CD4-positive, alpha-beta T cell (primary cell): ENCODE data around the gene CRKL. TPM values are rescaled to one million over a fixed set of nuclear protein-coding genes. Genes with fewer than 3 reads are reported as not detected.

Source experiments
- ATAC-seq: fragments of 200-7000 bp; cut with Tn5 transposase; one replicate; pipeline ENCODE4 v1.10.0; 2022; ENCODE audit warnings: mild to moderate bottlenecking; ENCODE audit not compliant: poor library complexity
- CTCF ChIA-PET: fragments of 350-600 bp; sonication (Branson Sonifier 250); formaldehyde crosslinking; loops from one replicate; lab custom pipeline; 2021; ENCODE audit warnings: antibody characterized with exemption, inconsistent platforms; lab: Charles Lee
- POLR2A ChIA-PET: fragments of 350-600 bp; sonication (Branson Sonifier 250); formaldehyde crosslinking; loops from one replicate; lab custom pipeline; 2021; ENCODE audit warnings: antibody characterized with exemption, inconsistent platforms; lab: Charles Lee
- DNase-seq, 14 experiments: peaks; one replicate each; pipeline ENCODE4 v3.0.0-alpha.2; 2013 to 2020; ENCODE audit warnings: mixed read lengths in 2 of 14
- H3K27ac ChIP-seq, 2 donors: one replicate each; pipeline versions ENCODE4 v1.5.1 to v1.7.0; 2013; ENCODE audit warnings: low read length in 2 of 2, low read depth in 1 of 2, mild to moderate bottlenecking in 1 of 2
- H3K27me3 ChIP-seq, 2 experiments: 1 replicate in 1 of 2; 2 replicates in 1 of 2; pipeline versions ENCODE4 v1.6.1 to v1.7.0; 2013; ENCODE audit warnings: low read length in 2 of 2, control low read depth in 1 of 2, mild to moderate bottlenecking in 1 of 2, moderate library complexity in 1 of 2; ENCODE audit not compliant: insufficient read depth in 2 of 2, control insufficient read depth in 1 of 2
- H3K36me3 ChIP-seq: one replicate; pipeline ENCODE4 v1.6.1; 2013; ENCODE audit warnings: low read length, control low read depth; ENCODE audit not compliant: insufficient read depth
- H3K4me1 ChIP-seq: one replicate; pipeline ENCODE4 v1.6.1; 2013; ENCODE audit warnings: low read length, control low read depth; ENCODE audit not compliant: insufficient read depth
- H3K4me3 ChIP-seq: one replicate; pipeline ENCODE4 v1.5.1; 2013; ENCODE audit warnings: mild to moderate bottlenecking, low read length, moderate library complexity
- H3K9me3 ChIP-seq, 2 experiments: 1 replicate in 1 of 2; 2 replicates in 1 of 2; pipeline versions ENCODE4 v1.6.1 to v1.7.0; 2013; ENCODE audit warnings: low read length in 2 of 2, mild to moderate bottlenecking in 2 of 2, control low read depth in 1 of 2, moderate library complexity in 1 of 2; ENCODE audit not compliant: control insufficient read depth in 1 of 2, insufficient read depth in 1 of 2
- H3K27ac Mint-ChIP-seq: one replicate; pipeline ENCODE4 v1.8.0; 2020; ENCODE audit warnings: mixed read lengths
- H3K27me3 Mint-ChIP-seq: one replicate; pipeline ENCODE4 v1.8.0; 2021; ENCODE audit warnings: mixed read lengths
- H3K36me3 Mint-ChIP-seq: one replicate; pipeline ENCODE4 v1.8.0; 2021; ENCODE audit warnings: low read depth, mixed read lengths
- H3K4me1 Mint-ChIP-seq: one replicate; pipeline ENCODE4 v1.8.0; 2021; ENCODE audit warnings: low read depth, mixed read lengths
- H3K4me3 Mint-ChIP-seq: one replicate; pipeline ENCODE4 v1.8.0; 2020; ENCODE audit warnings: mild to moderate bottlenecking, mixed read lengths
- H3K9me3 Mint-ChIP-seq: one replicate; pipeline ENCODE4 v1.8.0; 2020; ENCODE audit warnings: mixed read lengths
- CTCF ChIP-seq: fragments of 200-600 bp; IDR thresholded peaks from one replicate; pipeline ENCODE4 v1.8.0; 2022; ENCODE audit warnings: antibody characterized with exemption, mild to moderate bottlenecking
- intact Hi-C, 2 experiments: fragments of 100-400 bp; cut with DNase I in 1 of 2; cut with micrococcal nuclease in 1 of 2; formaldehyde crosslinking; loops; one replicate each; pipeline versions ENCODE4 v1.15.1 to v1.9.0; 2023 to 2025; cut with DNase I, micrococcal nuclease
- total RNA-seq, 174 experiments: library from RNA in 2 of 174; stranded (reverse) in 2 of 174; gene quantifications; one replicate each; pipeline ENCODE4 v1.2.3 and lab custom pipeline; 2021 to 2026

The CRKL gene
- total RNA-seq, 2 experiments from 2014 or later, result 41.9 to 43.5 TPM

GRCh38 chr22:20909543-20910303 lies 7.5 kb upstream of the CRKL start:
- POLR2A ChIA-PET, result interaction anchor here (0.6 to 0.7 kb wide), 2 partner anchors 1040 to 1430 kb away, joined by 3 read pairs; partner anchors contain the start of gene CDC45
- TF ChIP-seq CTCF, result no peak
- ATAC-seq (no peak), DNase-seq (no peak)
- Mint-ChIP-seq H3K27ac (no peak overlapping the region), H3K27me3 (no peaks in the 10 kb centered on the region), H3K36me3 (no peaks in the 10 kb centered on the region), H3K4me1 (peaks cover 4% of the 10 kb centered on the region), H3K4me3 (no peak overlapping the region), H3K9me3 (no peaks in the 10 kb centered on the region)
- no peak overlapping the region for H3K4me3 ChIP-seq
- CTCF ChIA-PET, result no interaction called here
- H3K27me3 ChIP-seq, result no peaks in the 10 kb centered on the region
- H3K4me1 ChIP-seq, result no peaks in the 10 kb centered on the region
- no peaks in the 10 kb centered on the region for H3K36me3 ChIP-seq
- intact Hi-C loops, result loop anchor here in 1 of 2 experiments (2.0 kb wide), 1 partner anchor 25 kb away; no protein-coding TSS in a partner anchor
- H3K27ac ChIP-seq, result no peak overlapping the region
- H3K9me3 ChIP-seq, result no peaks in the 10 kb centered on the region

- POLR2A ChIA-PET, result no interaction called here
- no peaks in the 10 kb centered on the region for H3K9me3 Mint-ChIP-seq
- H3K4me1 Mint-ChIP-seq, result peaks cover 10% of the 10 kb centered on the region
- Histone ChIP-seq H3K27me3 (no peaks in the 10 kb centered on the region), H3K36me3 (no peaks in the 10 kb centered on the region), H3K4me1 (peaks cover 8% of the 10 kb centered on the region), H3K27ac (no peak overlapping the region), H3K4me3 (no peak overlapping the region), H3K9me3 (no peaks in the 10 kb centered on the region)
- H3K4me3 Mint-ChIP-seq, result no peak overlapping the region
- intact Hi-C loops, result no loop called here
- H3K27me3 Mint-ChIP-seq, result no peaks in the 10 kb centered on the region
- TF ChIP-seq CTCF, result no peak
- DNase-seq, result no peak
- H3K27ac Mint-ChIP-seq, result no peak overlapping the region
- CTCF ChIA-PET, result no interaction called here
- no peak for ATAC-seq
- H3K36me3 Mint-ChIP-seq, result no peaks in the 10 kb centered on the region
Measured at GRCh38 chr22:20912494-20912893, 4.7 kb upstream of the CRKL start.

GRCh38 chr22:20918663-20919218 lies 1.5 kb downstream of the CRKL start:
- Mint-ChIP-seq H3K9me3 (no peaks in the 10 kb centered on the region), H3K27ac (peak overlapping the region; percentile 90), H3K27me3 (no peaks in the 10 kb centered on the region), H3K36me3 (peaks cover 31% of the 10 kb centered on the region), H3K4me1 (peaks cover 54% of the 10 kb centered on the region), H3K4me3 (peak overlapping the region; percentile 98)
- Histone ChIP-seq H3K27me3 (no peaks in the 10 kb centered on the region), H3K36me3 (no peaks in the 10 kb centered on the region), H3K4me3 (peak overlapping the region; percentile 99), H3K4me1 (peaks cover 46% of the 10 kb centered on the region), H3K9me3 (no peaks in the 10 kb centered on the region), H3K27ac (no peak overlapping the region)
- POLR2A ChIA-PET, result interaction anchor here (2.2 kb wide), 1 partner anchor 83 kb away, joined by 11 read pairs; the partner anchor contains the start of gene THAP7
- CTCF ChIA-PET, result no interaction called here
- peak in 1 of 14 experiments; percentile 13 for DNase-seq
- no peak for ATAC-seq
- intact Hi-C loops, result loop anchor here (5.0 kb wide), 2 partner anchors 64 to 106 kb away; partner anchors contain the start of gene LZTR1 (in 1 of the 2)
- no peak for TF ChIP-seq CTCF
